ENCODE data around the gene EBLN1. TPM values are rescaled to one million over a fixed set of nuclear protein-coding genes. Genes with fewer than 3 reads are reported as not detected.
A peak's percentile ranks its signal among the peaks of the same experiment; 100 is the strongest.

EBLN1 gene
- total and polyA plus RNA-seq, 2 donors (not counting 1 experiment from before 2014, with no cell fraction given): not detected

DNA sequence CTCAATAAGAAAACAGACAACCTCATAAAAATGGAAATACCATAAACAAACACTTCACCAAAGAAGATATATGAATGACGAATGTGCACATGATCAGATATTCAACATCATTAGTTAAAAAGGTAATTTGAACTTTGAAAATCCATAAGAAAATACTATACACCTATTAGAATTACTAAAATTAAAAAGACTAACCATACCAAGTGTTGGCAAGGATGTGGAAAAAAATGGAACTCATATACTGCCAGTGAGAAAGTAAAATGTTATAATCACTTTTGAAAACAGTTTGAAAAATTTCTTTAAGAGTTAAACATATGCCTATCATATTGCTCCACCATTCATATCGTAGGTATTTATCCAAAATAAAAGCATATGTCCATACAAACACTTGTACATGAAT, 37.1 kb downstream of the EBLN1 start:
- Histone ChIP-seq H3K4me3 (replicated peaks in 1 of 4; ENCODE audit: control extremely low read depth in 1 of 4, insufficient read depth in 1 of 4, low read depth in 3 of 4, low read length in 4 of 4) (no peak overlapping the region), H3K4me1 (ENCODE audit: control insufficient read depth, extremely low read depth, insufficient read depth, low read length) (no peaks in the 10 kb centered on the region), H3K27ac (ENCODE audit: insufficient read depth, low read length) (no peak overlapping the region)

GRCh38 chr10:22174442-22174841, 43.4 kb downstream of the EBLN1 start:
- H3K27me3 ChIP-seq (ENCODE audit: control insufficient read depth, insufficient read depth, low read length): no peaks in the 10 kb centered on the region
- no peak overlapping the region for H2AFZ ChIP-seq (ENCODE audit: low read length)
- no peak overlapping the region for H3K9ac ChIP-seq (ENCODE audit: insufficient read depth, low read length)
- H3K27ac ChIP-seq (ENCODE audit: insufficient read depth, low read length): no peak overlapping the region
- DNase-seq (ENCODE audit: low read depth in 2 of 2): peak in 1 of 2 donors; percentile 6
- no peaks in the 10 kb centered on the region for H3K36me3 ChIP-seq (ENCODE audit: control insufficient read depth, insufficient read depth, low read length)
- no peaks in the 10 kb centered on the region for H3K9me3 ChIP-seq (ENCODE audit: control insufficient read depth, insufficient read depth, low read depth, low read length)
- H3K4me1 ChIP-seq (ENCODE audit: control insufficient read depth, extremely low read depth, insufficient read depth, low read length): no peaks in the 10 kb centered on the region
- no peaks in the 10 kb centered on the region for H3K79me2 ChIP-seq (ENCODE audit: control insufficient read depth, insufficient read depth, low read length)
- no peaks in the 10 kb centered on the region for H4K20me1 ChIP-seq (ENCODE audit: control insufficient read depth, extremely low read depth, insufficient read depth, low read length)
- TF ChIP-seq EZH2 (IDR thresholded peaks at IDR 0.05; ENCODE audit: low read length, missing control alignments): no peak
- TF ChIP-seq, protein P1, sequence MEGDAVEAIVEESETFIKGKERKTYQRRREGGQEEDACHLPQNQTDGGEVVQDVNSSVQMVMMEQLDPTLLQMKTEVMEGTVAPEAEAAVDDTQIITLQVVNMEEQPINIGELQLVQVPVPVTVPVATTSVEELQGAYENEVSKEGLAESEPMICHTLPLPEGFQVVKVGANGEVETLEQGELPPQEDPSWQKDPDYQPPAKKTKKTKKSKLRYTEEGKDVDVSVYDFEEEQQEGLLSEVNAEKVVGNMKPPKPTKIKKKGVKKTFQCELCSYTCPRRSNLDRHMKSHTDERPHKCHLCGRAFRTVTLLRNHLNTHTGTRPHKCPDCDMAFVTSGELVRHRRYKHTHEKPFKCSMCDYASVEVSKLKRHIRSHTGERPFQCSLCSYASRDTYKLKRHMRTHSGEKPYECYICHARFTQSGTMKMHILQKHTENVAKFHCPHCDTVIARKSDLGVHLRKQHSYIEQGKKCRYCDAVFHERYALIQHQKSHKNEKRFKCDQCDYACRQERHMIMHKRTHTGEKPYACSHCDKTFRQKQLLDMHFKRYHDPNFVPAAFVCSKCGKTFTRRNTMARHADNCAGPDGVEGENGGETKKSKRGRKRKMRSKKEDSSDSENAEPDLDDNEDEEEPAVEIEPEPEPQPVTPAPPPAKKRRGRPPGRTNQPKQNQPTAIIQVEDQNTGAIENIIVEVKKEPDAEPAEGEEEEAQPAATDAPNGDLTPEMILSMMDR (conservative IDR thresholded peaks at IDR 0.05 in 1 of 2, IDR thresholded peaks at IDR 0.05 in 1 of 2; ENCODE audit: low read depth in 1 of 2, low read length in 2 of 2): no peak
- H3K4me3 ChIP-seq (replicated peaks in 1 of 4; ENCODE audit: control extremely low read depth in 1 of 4, insufficient read depth in 1 of 4, low read depth in 3 of 4, low read length in 4 of 4): no peak overlapping the region
- no peak overlapping the region for H3K4me2 ChIP-seq (ENCODE audit: extremely low read depth, insufficient read depth, low read length)

More for the DNA sequence above, 37.1 kb downstream of the EBLN1 start:
- Histone ChIP-seq H3K9ac (ENCODE audit: insufficient read depth, low read length) (no peak overlapping the region), H3K9me3 (ENCODE audit: control insufficient read depth, insufficient read depth, low read depth, low read length) (no peaks in the 10 kb centered on the region), H3K79me2 (ENCODE audit: control insufficient read depth, insufficient read depth, low read length) (no peaks in the 10 kb centered on the region), H4K20me1 (ENCODE audit: control insufficient read depth, extremely low read depth, insufficient read depth, low read length) (no peaks in the 10 kb centered on the region), H3K36me3 (ENCODE audit: control insufficient read depth, insufficient read depth, low read length) (no peaks in the 10 kb centered on the region), H3K27me3 (ENCODE audit: control insufficient read depth, insufficient read depth, low read length) (peaks cover 2% of the 10 kb centered on the region), H2AFZ (ENCODE audit: low read length) (no peak overlapping the region), H3K4me2 (ENCODE audit: extremely low read depth, insufficient read depth, low read length) (no peak overlapping the region)
- no peak for DNase-seq (ENCODE audit: low read depth in 2 of 2)
- no peak for TF ChIP-seq EZH2 (IDR thresholded peaks at IDR 0.05; ENCODE audit: low read length, missing control alignments)
- TF ChIP-seq, protein P1 (conservative IDR thresholded peaks at IDR 0.05 in 1 of 2, IDR thresholded peaks at IDR 0.05 in 1 of 2; ENCODE audit: low read depth in 1 of 2, low read length in 2 of 2): no peak

DNA sequence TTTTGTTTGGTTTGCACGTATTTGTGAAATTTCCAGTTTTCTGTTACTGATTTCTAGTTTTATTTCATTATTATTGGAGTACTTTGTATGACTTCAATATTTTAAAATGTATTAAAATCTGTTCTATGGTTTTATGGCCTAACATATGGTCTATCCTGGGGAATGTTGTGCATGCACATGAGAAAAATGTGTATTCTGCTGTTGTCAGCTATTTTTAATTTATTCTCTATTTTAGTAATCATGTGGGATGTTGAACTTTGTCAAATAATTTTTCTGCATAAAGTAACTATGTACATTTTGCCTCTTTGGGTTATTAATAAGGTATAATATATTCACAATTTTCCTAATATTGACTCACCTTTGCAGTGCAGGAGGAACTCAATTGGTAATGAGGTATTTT, 46.7 kb downstream of the EBLN1 start:
- TF ChIP-seq EZH2 (IDR thresholded peaks at IDR 0.05; ENCODE audit: low read length, missing control alignments): no peak
- TF ChIP-seq, protein P1 (conservative IDR thresholded peaks at IDR 0.05 in 1 of 2, IDR thresholded peaks at IDR 0.05 in 1 of 2; ENCODE audit: low read depth in 1 of 2, low read length in 2 of 2): no peak
- no peak for DNase-seq (ENCODE audit: low read depth in 2 of 2)
- no peaks in the 10 kb centered on the region for H3K9me3 ChIP-seq (ENCODE audit: control insufficient read depth, insufficient read depth, low read depth, low read length)
- no peak overlapping the region for H3K4me2 ChIP-seq (ENCODE audit: extremely low read depth, insufficient read depth, low read length)
- H3K36me3 ChIP-seq (ENCODE audit: control insufficient read depth, insufficient read depth, low read length): no peaks in the 10 kb centered on the region
- no peak overlapping the region for H2AFZ ChIP-seq (ENCODE audit: low read length)
- no peaks in the 10 kb centered on the region for H4K20me1 ChIP-seq (ENCODE audit: control insufficient read depth, extremely low read depth, insufficient read depth, low read length)
- no peak overlapping the region for H3K27ac ChIP-seq (ENCODE audit: insufficient read depth, low read length)
- H3K79me2 ChIP-seq (ENCODE audit: control insufficient read depth, insufficient read depth, low read length): no peaks in the 10 kb centered on the region
- H3K27me3 ChIP-seq (ENCODE audit: control insufficient read depth, insufficient read depth, low read length): no peaks in the 10 kb centered on the region
- no peaks in the 10 kb centered on the region for H3K4me1 ChIP-seq (ENCODE audit: control insufficient read depth, extremely low read depth, insufficient read depth, low read length)
- H3K4me3 ChIP-seq (replicated peaks in 1 of 4; ENCODE audit: control extremely low read depth in 1 of 4, insufficient read depth in 1 of 4, low read depth in 3 of 4, low read length in 4 of 4): no peak overlapping the region
- no peak overlapping the region for H3K9ac ChIP-seq (ENCODE audit: insufficient read depth, low read length)

Measured in fibroblast of lung (primary cell).